Activated B cell treated with CpG ODN at 0.5 μM for 24 hours (primary cell): Measurements from ENCODE around the gene ATAD3C. TPM values are rescaled to one million over a fixed set of nuclear protein-coding genes. Genes with fewer than 3 reads are reported as not detected.

Experiments
- ATAC-seq: fragments of 200-7000 bp; cut with Tn5 transposase; one replicate; pipeline ENCODE4 v1.10.0; 2021; ENCODE audit warnings: low read depth, mild to moderate bottlenecking, moderate library complexity
- CTCF ChIA-PET: fragments of 350-600 bp; sonication (Branson Sonifier 250); formaldehyde crosslinking; loops from one replicate; lab custom pipeline; 2021; ENCODE audit warnings: antibody characterized with exemption; lab: Charles Lee
- POLR2A ChIA-PET: fragments of 350-600 bp; sonication (Branson Sonifier 250); formaldehyde crosslinking; loops from one replicate; lab custom pipeline; 2021; ENCODE audit warnings: antibody characterized with exemption; lab: Charles Lee
- DNase-seq: peaks from one replicate; pipeline ENCODE4 v3.0.0; 2022
- H3K27ac Mint-ChIP-seq: one replicate; pipeline ENCODE4 v1.8.0; 2020; ENCODE audit warnings: mixed read lengths
- H3K27me3 Mint-ChIP-seq: one replicate; pipeline ENCODE4 v1.8.0; 2021; ENCODE audit warnings: mixed read lengths
- H3K36me3 Mint-ChIP-seq: one replicate; pipeline ENCODE4 v1.8.0; 2021; ENCODE audit warnings: low read depth, mixed read lengths
- H3K4me1 Mint-ChIP-seq: one replicate; pipeline ENCODE4 v1.8.0; 2021; ENCODE audit warnings: mixed read lengths
- H3K4me3 Mint-ChIP-seq: one replicate; pipeline ENCODE4 v1.8.0; 2020; ENCODE audit warnings: mild to moderate bottlenecking, mixed read lengths
- H3K9me3 Mint-ChIP-seq: one replicate; pipeline ENCODE4 v1.8.0; 2020; ENCODE audit warnings: mixed read lengths
- CTCF ChIP-seq: fragments of 200-600 bp; IDR thresholded peaks from one replicate; pipeline ENCODE4 v1.8.0; 2022; ENCODE audit warnings: antibody characterized with exemption, mild to moderate bottlenecking
- intact Hi-C: fragments of 100-400 bp; cut with micrococcal nuclease; formaldehyde crosslinking; loops from one replicate; pipeline ENCODE4 v1.15.1; 2024
- total RNA-seq: library from RNA; stranded (reverse); gene quantifications from 2 replicates; pipeline ENCODE4 v1.2.3, GENCODE V29; 2022

ATAD3C gene
- total RNA-seq, 1 donor from 2014 or later: 0.58 TPM

DNA sequence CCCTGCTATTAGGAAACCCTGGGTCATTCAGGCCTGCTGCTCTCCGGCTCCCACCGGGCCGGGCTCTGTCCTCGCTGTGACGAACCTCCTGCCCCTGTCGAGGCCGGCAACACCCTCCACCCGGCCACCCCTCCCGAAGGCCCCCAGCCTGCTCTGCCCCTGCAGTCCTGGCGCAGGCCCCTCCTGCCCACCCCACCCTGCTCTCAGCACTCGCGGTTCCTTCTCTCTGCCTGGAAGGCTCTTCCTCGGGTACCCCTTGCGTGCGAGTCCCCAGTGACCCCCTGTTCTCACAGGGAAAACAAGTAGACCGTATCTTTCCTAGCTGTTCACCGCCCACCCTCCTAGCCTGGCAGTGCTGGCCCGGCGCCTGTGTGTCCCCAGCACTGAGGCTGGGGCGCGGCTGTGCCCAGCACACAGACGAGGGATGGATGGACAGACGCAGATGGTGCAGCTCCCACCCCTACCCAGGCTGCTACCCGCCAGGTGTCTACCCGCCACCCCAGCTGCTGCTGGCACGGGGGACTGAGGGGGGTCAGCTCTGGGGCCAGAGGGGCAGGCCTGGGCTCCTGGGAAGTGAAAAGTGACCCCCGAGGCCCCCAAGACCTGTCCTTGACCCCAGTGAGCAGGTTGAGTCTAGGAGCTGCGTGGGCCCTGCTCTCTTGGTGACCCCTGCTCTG lies 17.1 kb upstream of the ATAD3C start:
- H3K4me3 Mint-ChIP-seq: no peak overlapping the region
- peaks cover 17% of the 10 kb centered on the region for H3K4me1 Mint-ChIP-seq
- intact Hi-C loops: no loop called here
- CTCF ChIA-PET: no interaction called here
- DNase-seq: no peak
- TF ChIP-seq CTCF: no peak
- H3K27me3 Mint-ChIP-seq: peaks cover 17% of the 10 kb centered on the region
- H3K27ac Mint-ChIP-seq: no peak overlapping the region
- no peaks in the 10 kb centered on the region for H3K9me3 Mint-ChIP-seq
- POLR2A ChIA-PET: interaction anchor here (0.6 to 2.6 kb wide), 2 partner anchors 33 to 435 kb away, joined by 8 to 11 read pairs; partner anchors contain the start of gene CCNL2
- ATAC-seq: no peak
- H3K36me3 Mint-ChIP-seq: no peaks in the 10 kb centered on the region

GRCh38 chr1:1432951-1433803 lies 16.3 kb upstream of the ATAD3C start:
- POLR2A ChIA-PET: interaction anchor here (0.6 to 2.6 kb wide), 4 partner anchors 34 to 592 kb away, joined by 4 to 11 read pairs (median 6); partner anchors contain the start of genes AURKAIP1 and CCNL2
- Mint-ChIP-seq H3K4me3 (no peak overlapping the region), H3K27ac (no peak overlapping the region), H3K36me3 (no peaks in the 10 kb centered on the region), H3K27me3 (peaks cover 17% of the 10 kb centered on the region), H3K9me3 (no peaks in the 10 kb centered on the region), H3K4me1 (peaks cover 17% of the 10 kb centered on the region)
- DNase-seq (no peak), ATAC-seq (no peak)
- no peak for TF ChIP-seq CTCF
- intact Hi-C loops: no loop called here
- CTCF ChIA-PET: no interaction called here

GRCh38 chr1:1433804-1434130 lies 15.7 kb upstream of the ATAD3C start:
- ChIA-PET POLR2A (interaction anchor here (0.6 to 2.6 kb wide), 3 partner anchors 34 to 592 kb away, joined by 4 to 8 read pairs (median 4); partner anchors contain the start of genes AURKAIP1 and CCNL2), CTCF (no interaction called here)
- no peak overlapping the region for H3K4me3 Mint-ChIP-seq
- peak; percentile 16 for ATAC-seq
- peaks cover 17% of the 10 kb centered on the region for H3K4me1 Mint-ChIP-seq
- H3K27me3 Mint-ChIP-seq: peaks cover 14% of the 10 kb centered on the region
- no peak for DNase-seq
- TF ChIP-seq CTCF: no peak
- intact Hi-C loops: loop anchor here (2.0 kb wide), 1 partner anchor 27 kb away; the partner anchor contains the start of gene MRPL20
- no peak overlapping the region for H3K27ac Mint-ChIP-seq
- H3K9me3 Mint-ChIP-seq: no peaks in the 10 kb centered on the region
- H3K36me3 Mint-ChIP-seq: no peaks in the 10 kb centered on the region

DNA sequence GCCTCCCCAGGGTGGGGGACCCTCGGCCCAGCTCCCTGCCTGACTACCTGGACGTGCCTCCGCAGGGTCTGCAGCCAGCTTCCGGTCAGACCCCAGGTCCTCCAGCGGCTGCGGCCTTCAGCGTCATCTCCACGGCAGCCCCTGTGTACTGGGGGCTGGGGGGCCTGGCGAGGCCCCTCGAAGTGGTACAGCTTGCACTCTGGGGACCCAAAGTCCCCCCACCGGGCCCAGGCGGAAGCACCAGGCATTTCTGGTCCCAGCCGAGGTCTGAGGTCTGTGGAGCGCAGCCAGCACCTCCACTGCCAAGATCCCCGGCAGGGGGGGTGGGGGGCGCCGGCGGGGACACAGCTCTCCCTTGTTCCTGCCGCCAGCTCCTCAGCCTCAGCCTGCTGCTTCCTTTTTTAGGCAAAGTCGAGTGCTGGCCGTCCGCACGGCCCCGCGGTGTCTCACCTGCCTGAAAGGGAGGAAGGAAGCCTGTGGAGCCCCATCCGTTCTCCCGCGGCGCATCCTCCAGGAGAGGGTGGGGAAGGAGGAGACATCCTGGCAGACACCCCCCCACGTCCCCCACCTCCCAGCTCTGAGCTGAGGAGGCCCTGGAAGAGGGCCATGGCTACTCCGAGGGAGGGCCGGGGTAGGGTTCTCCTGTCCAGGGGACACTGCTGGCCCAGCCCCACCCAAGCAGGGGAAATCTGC lies 15.2 kb upstream of the ATAD3C start:
- TF ChIP-seq CTCF: no peak
- no peak for ATAC-seq
- H3K27ac Mint-ChIP-seq: no peak overlapping the region
- H3K27me3 Mint-ChIP-seq: peaks cover 15% of the 10 kb centered on the region
- POLR2A ChIA-PET: interaction anchor here (0.7 to 2.6 kb wide), 2 partner anchors 35 to 59 kb away, joined by 4 to 8 read pairs; partner anchors contain the start of genes AURKAIP1 and CCNL2
- DNase-seq: no peak
- H3K4me1 Mint-ChIP-seq: peaks cover 17% of the 10 kb centered on the region
- H3K9me3 Mint-ChIP-seq: no peaks in the 10 kb centered on the region
- intact Hi-C loops: loop anchor here (2.0 kb wide), 1 partner anchor 27 kb away; the partner anchor contains the start of gene MRPL20
- H3K36me3 Mint-ChIP-seq: no peaks in the 10 kb centered on the region
- CTCF ChIA-PET: no interaction called here
- no peak overlapping the region for H3K4me3 Mint-ChIP-seq
